Measurements from ENCODE around the gene PRKN.

PRKN gene

GRCh38 chr6:162705736-162706135 is 21.8 kb downstream of the PRKN start:
- TF ChIP-seq CTCF (IDR thresholded peaks at IDR 0.05; ENCODE audit: low read depth, low read length, missing control alignments): no peak
- no peak overlapping the region for H3K4me3 ChIP-seq (ENCODE audit: low read depth, low read length)
- no peak for DNase-seq (ENCODE audit: low read depth)

DNA sequence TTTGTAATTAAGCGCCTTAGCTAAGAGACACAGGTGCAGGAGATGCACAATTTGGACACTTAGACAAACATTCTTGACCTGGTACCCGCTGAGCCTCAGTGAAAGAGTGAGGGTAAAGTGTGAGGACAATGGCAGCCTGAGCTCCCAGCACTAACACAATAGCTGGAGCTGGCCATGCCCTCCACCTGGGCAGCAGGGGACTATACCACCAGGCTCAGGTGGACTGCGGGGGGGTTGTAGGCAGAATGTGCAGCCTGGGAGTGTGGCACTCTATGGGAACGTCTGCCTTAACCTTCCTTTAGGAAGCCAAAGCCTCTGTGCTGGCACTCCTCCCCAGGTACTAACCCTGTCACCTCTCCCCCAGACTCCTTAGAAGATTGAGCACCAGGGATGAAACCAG is 23.6 kb downstream of the PRKN start:
- DNase-seq (ENCODE audit: low read depth): no peak
- H3K4me3 ChIP-seq (ENCODE audit: low read depth, low read length): no peak overlapping the region
- no peak for TF ChIP-seq CTCF (IDR thresholded peaks at IDR 0.05; ENCODE audit: low read depth, low read length, missing control alignments)

DNA sequence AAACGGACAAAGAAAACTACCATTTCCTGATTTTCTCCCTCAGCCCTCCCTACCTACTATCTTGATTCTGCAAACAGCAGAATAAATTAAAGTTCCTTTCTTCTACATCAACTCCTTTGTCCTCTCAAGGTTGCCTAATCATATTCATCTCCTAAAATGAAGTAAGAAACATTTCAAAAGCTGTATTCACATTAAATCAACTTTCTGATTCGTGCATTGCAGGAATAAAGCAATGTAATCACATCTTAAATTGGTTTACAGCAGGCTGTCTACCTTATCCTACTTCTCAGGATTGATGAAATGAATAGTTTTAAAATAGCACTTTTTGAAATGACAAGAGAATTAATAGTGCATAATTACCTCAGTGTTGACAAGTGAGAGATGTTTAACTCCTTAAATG is 25.1 kb downstream of the PRKN start:
- no peak overlapping the region for H3K4me3 ChIP-seq (ENCODE audit: low read depth, low read length)
- TF ChIP-seq CTCF (IDR thresholded peaks at IDR 0.05; ENCODE audit: low read depth, low read length, missing control alignments): no peak
- DNase-seq (ENCODE audit: low read depth): no peak

- TF ChIP-seq CTCF (IDR thresholded peaks at IDR 0.05; ENCODE audit: low read depth, low read length, missing control alignments): no peak
- H3K4me3 ChIP-seq (ENCODE audit: low read depth, low read length): no peak overlapping the region
- DNase-seq (ENCODE audit: low read depth): no peak
Observed at GRCh38 chr6:162701551-162701950, 26.0 kb downstream of the PRKN start.

GRCh38 chr6:162700966-162701365 is 26.6 kb downstream of the PRKN start:
- no peak for DNase-seq (ENCODE audit: low read depth)
- no peak overlapping the region for H3K4me3 ChIP-seq (ENCODE audit: low read depth, low read length)
- no peak for TF ChIP-seq CTCF (IDR thresholded peaks at IDR 0.05; ENCODE audit: low read depth, low read length, missing control alignments)

DNA sequence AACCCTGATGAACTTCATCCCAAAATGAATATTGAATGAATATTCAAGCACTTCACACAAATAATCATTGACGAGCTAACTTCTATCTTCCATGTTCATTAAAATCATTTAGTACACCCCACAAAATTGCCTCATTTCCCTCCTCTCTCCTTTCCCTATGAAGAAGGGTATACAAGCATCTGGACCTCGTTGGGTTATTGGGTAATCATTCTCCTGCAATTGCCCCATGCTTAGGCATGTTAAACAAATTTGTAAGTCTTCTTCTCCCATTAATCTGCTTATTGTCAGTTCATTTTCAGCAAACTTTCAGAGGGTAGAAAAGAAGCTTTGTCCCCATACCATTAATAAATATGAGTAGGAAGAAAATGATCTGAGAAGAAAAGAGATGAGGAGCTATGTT is 27.6 kb downstream of the PRKN start:
- TF ChIP-seq CTCF (IDR thresholded peaks at IDR 0.05; ENCODE audit: low read depth, low read length, missing control alignments): no peak
- H3K4me3 ChIP-seq (ENCODE audit: low read depth, low read length): no peak overlapping the region
- DNase-seq (ENCODE audit: low read depth): no peak

GRCh38 chr6:162698440-162698839 is 29.1 kb downstream of the PRKN start:
- no peak for TF ChIP-seq CTCF (IDR thresholded peaks at IDR 0.05; ENCODE audit: low read depth, low read length, missing control alignments)
- DNase-seq (ENCODE audit: low read depth): no peak
- H3K4me3 ChIP-seq (ENCODE audit: low read depth, low read length): no peak overlapping the region

All from GM12864 (cell line).